OCI-LY1 (cell line): ENCODE measurements around the gene SMPD3.

Source experiments
- H2AFZ ChIP-seq: fragments of 200-600 bp; sonication (generic), shearing (Covaris generic); 2 replicates; pipeline ENCODE4 v1.6.0; 2014; ENCODE audit warnings: antibody characterized with exemption, mild to moderate bottlenecking, low read length
- H3F3A ChIP-seq: fragments of 200-600 bp; sonication (generic), shearing (Covaris generic); 2 replicates; pipeline ENCODE4 v1.6.0; 2014; ENCODE audit warnings: mild to moderate bottlenecking, antibody characterized with exemption, low read length, moderate library complexity; ENCODE audit not compliant: insufficient read depth
- H3K27ac ChIP-seq: fragments of 200-600 bp; sonication (generic); 2 replicates; pipeline ENCODE4 v1.5.1; 2014; ENCODE audit warnings: low read length, mixed run types, mild to moderate bottlenecking, low read depth; ENCODE audit not compliant: poor library complexity, severe bottlenecking
- H3K27me3 ChIP-seq: fragments of 200-600 bp; sonication (generic); 2 replicates; pipeline ENCODE4 v1.6.0; 2014; ENCODE audit warnings: antibody characterized with exemption, mild to moderate bottlenecking, low read length, moderate library complexity; ENCODE audit not compliant: insufficient read depth
- H3K36me3 ChIP-seq: fragments of 200-600 bp; sonication (generic); 2 replicates; pipeline ENCODE4 v1.6.1; 2014; ENCODE audit warnings: mild to moderate bottlenecking, antibody characterized with exemption, low read length, moderate library complexity, mixed read lengths; ENCODE audit not compliant: insufficient read depth
- H3K4me1 ChIP-seq: fragments of 200-600 bp; sonication (generic); 2 replicates; pipeline ENCODE4 v1.5.1; 2014; ENCODE audit warnings: mild to moderate bottlenecking, low read length, moderate library complexity; ENCODE audit not compliant: insufficient read depth, severe bottlenecking
- H3K4me2 ChIP-seq: fragments of 200-600 bp; sonication (generic), shearing (Covaris generic); 2 replicates; pipeline ENCODE4 v1.6.1; 2014; ENCODE audit warnings: low read length
- H3K4me3 ChIP-seq: fragments of 200-600 bp; sonication (generic); 2 replicates; pipeline ENCODE4 v1.5.1; 2014; ENCODE audit warnings: low read length, low read depth, mild to moderate bottlenecking, mixed read lengths; ENCODE audit not compliant: poor library complexity, severe bottlenecking
- H3K79me2 ChIP-seq: fragments of 200-600 bp; shearing (Covaris generic); 2 replicates; pipeline ENCODE4 v1.6.1; 2016; ENCODE audit warnings: mixed run types, low read length, mixed read lengths; ENCODE audit not compliant: insufficient read depth
- H3K9ac ChIP-seq: fragments of 200-600 bp; sonication (generic), shearing (Covaris generic); 2 replicates; pipeline ENCODE4 v1.6.1; 2014; ENCODE audit warnings: mild to moderate bottlenecking, low read length, mixed read lengths
- H3K9me2 ChIP-seq: fragments of 200-600 bp; sonication (generic), shearing (Covaris generic); 2 replicates; pipeline ENCODE4 v1.6.1; 2014; ENCODE audit warnings: low read depth, mild to moderate bottlenecking, low read length, mixed read lengths
- H3K9me3 ChIP-seq: fragments of 200-600 bp; shearing (Covaris generic); 2 replicates; pipeline ENCODE4 v1.6.1; 2014; ENCODE audit warnings: low read length, mixed read lengths
- H4K20me1 ChIP-seq: fragments of 200-600 bp; sonication (generic), shearing (Covaris generic); 2 replicates; pipeline ENCODE4 v1.6.0; 2016; ENCODE audit warnings: mild to moderate bottlenecking, low read length; ENCODE audit not compliant: insufficient read depth
- EZH2 ChIP-seq: fragments of 200-600 bp; sonication (generic), shearing (Covaris generic); IDR thresholded peaks from 2 replicates; pipeline ENCODE4 v1.8.0; 2017; ENCODE audit warnings: borderline replicate concordance, mixed run types, mild to moderate bottlenecking, antibody characterized with exemption, low read length, moderate library complexity, mixed read lengths
- TF ChIP-seq, protein P1 (sequence below): fragments of 200-600 bp; sonication (generic), shearing (Covaris generic); IDR thresholded peaks from 2 replicates; pipeline ENCODE4 v1.5.1; 2017; ENCODE audit warnings: mild to moderate bottlenecking, antibody characterized with exemption, low read length, moderate library complexity, mixed read lengths

Gene SMPD3

GRCh38 chr16:68488554-68488953, 40.2 kb upstream of the SMPD3 start:
- no peak overlapping the region for H3K9ac ChIP-seq
- H3F3A ChIP-seq = no peaks in the 10 kb centered on the region
- no peak overlapping the region for H2AFZ ChIP-seq
- peaks cover 6% of the 10 kb centered on the region for H3K4me1 ChIP-seq
- H3K27ac ChIP-seq = no peak overlapping the region
- peaks cover 3% of the 10 kb centered on the region; the same call in 1 of the 2 replicates for H3K27me3 ChIP-seq
- no peaks in the 10 kb centered on the region for H4K20me1 ChIP-seq
- no peaks in the 10 kb centered on the region for H3K79me2 ChIP-seq
- no peaks in the 10 kb centered on the region for H3K36me3 ChIP-seq
- H3K9me2 ChIP-seq = no peaks in the 10 kb centered on the region
- H3K4me2 ChIP-seq = no peak overlapping the region
- peaks cover under 1% of the 10 kb centered on the region; the same call in 1 of the 2 replicates for H3K9me3 ChIP-seq
- H3K4me3 ChIP-seq = no peak overlapping the region
- TF ChIP-seq EZH2 = no peak
- TF ChIP-seq, protein P1, sequence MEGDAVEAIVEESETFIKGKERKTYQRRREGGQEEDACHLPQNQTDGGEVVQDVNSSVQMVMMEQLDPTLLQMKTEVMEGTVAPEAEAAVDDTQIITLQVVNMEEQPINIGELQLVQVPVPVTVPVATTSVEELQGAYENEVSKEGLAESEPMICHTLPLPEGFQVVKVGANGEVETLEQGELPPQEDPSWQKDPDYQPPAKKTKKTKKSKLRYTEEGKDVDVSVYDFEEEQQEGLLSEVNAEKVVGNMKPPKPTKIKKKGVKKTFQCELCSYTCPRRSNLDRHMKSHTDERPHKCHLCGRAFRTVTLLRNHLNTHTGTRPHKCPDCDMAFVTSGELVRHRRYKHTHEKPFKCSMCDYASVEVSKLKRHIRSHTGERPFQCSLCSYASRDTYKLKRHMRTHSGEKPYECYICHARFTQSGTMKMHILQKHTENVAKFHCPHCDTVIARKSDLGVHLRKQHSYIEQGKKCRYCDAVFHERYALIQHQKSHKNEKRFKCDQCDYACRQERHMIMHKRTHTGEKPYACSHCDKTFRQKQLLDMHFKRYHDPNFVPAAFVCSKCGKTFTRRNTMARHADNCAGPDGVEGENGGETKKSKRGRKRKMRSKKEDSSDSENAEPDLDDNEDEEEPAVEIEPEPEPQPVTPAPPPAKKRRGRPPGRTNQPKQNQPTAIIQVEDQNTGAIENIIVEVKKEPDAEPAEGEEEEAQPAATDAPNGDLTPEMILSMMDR = no peak

GRCh38 chr16:68487669-68488068, 39.4 kb upstream of the SMPD3 start:
- Histone ChIP-seq H3K4me2 (no peak overlapping the region), H3K36me3 (no peaks in the 10 kb centered on the region), H3K27ac (no peak overlapping the region), H3K9me3 (no peaks in the 10 kb centered on the region), H3K9me2 (no peaks in the 10 kb centered on the region), H3K9ac (no peak overlapping the region), H2AFZ (no peak overlapping the region), H3K4me3 (no peak overlapping the region), H4K20me1 (no peaks in the 10 kb centered on the region), H3F3A (no peaks in the 10 kb centered on the region), H3K27me3 (peaks cover 3% of the 10 kb centered on the region; the same call in 1 of the 2 replicates), H3K4me1 (peaks cover 6% of the 10 kb centered on the region), H3K79me2 (no peaks in the 10 kb centered on the region)
- TF ChIP-seq, protein P1 = no peak
- no peak for TF ChIP-seq EZH2

- no peak overlapping the region for H3K27ac ChIP-seq
- H2AFZ ChIP-seq = no peak overlapping the region
- H3F3A ChIP-seq = no peaks in the 10 kb centered on the region
- H3K36me3 ChIP-seq = no peaks in the 10 kb centered on the region
- H3K4me3 ChIP-seq = no peak overlapping the region
- no peaks in the 10 kb centered on the region for H3K9me2 ChIP-seq
- peaks cover 6% of the 10 kb centered on the region for H3K4me1 ChIP-seq
- H4K20me1 ChIP-seq = no peaks in the 10 kb centered on the region
- H3K79me2 ChIP-seq = no peaks in the 10 kb centered on the region
- peaks cover 3% of the 10 kb centered on the region; the same call in 1 of the 2 replicates for H3K27me3 ChIP-seq
- TF ChIP-seq, protein P1 = no peak
- TF ChIP-seq EZH2 = no peak
- H3K4me2 ChIP-seq = no peak overlapping the region
- H3K9ac ChIP-seq = no peak overlapping the region
- no peaks in the 10 kb centered on the region for H3K9me3 ChIP-seq
These were observed 38.9 kb upstream of the SMPD3 start for GRCh38 chr16:68487203-68487514.
